Measurements from ENCODE around the gene KCNQ1.

DNA sequence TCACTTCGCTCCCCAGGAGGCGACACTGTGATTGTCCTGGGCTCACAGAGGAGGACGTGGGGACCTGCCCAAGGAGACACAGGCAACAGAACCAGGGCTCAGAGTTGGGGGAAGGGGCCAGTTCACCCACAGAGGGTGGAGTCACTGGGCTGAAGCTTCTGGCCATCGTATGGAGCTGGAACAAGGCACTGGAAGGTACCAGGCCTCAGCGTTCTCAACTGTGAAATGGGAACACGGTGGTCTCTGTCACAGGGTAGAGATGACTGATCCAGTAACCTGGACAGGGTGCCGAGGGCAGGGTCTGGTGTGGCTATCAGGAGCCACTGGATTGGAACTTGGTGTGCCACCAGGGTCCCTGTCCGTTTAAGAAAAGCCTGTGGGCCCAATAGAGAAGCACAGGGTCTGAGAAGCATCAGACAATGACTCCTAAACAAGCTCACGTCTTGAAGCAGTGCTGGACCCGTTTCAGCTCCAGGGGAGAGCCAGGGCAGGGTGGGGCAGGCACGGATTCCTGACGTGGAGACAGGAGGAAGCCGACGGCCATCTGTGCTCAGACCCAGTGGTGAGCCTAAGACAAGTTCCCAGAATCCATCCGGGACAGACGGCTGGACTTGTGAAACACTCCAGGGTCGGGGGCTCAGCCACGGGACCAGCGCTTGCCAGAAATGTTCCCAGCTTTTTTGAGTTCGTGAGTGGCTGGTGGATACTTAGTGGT, 280.0 kb downstream of the KCNQ1 start:
- TF ChIP-seq, protein P1, sequence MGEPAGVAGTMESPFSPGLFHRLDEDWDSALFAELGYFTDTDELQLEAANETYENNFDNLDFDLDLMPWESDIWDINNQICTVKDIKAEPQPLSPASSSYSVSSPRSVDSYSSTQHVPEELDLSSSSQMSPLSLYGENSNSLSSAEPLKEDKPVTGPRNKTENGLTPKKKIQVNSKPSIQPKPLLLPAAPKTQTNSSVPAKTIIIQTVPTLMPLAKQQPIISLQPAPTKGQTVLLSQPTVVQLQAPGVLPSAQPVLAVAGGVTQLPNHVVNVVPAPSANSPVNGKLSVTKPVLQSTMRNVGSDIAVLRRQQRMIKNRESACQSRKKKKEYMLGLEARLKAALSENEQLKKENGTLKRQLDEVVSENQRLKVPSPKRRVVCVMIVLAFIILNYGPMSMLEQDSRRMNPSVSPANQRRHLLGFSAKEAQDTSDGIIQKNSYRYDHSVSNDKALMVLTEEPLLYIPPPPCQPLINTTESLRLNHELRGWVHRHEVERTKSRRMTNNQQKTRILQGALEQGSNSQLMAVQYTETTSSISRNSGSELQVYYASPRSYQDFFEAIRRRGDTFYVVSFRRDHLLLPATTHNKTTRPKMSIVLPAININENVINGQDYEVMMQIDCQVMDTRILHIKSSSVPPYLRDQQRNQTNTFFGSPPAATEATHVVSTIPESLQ (CRISPR knock-in tag; IDR thresholded peaks at IDR 0.05), result no peak
- TF ChIP-seq, protein P2, sequence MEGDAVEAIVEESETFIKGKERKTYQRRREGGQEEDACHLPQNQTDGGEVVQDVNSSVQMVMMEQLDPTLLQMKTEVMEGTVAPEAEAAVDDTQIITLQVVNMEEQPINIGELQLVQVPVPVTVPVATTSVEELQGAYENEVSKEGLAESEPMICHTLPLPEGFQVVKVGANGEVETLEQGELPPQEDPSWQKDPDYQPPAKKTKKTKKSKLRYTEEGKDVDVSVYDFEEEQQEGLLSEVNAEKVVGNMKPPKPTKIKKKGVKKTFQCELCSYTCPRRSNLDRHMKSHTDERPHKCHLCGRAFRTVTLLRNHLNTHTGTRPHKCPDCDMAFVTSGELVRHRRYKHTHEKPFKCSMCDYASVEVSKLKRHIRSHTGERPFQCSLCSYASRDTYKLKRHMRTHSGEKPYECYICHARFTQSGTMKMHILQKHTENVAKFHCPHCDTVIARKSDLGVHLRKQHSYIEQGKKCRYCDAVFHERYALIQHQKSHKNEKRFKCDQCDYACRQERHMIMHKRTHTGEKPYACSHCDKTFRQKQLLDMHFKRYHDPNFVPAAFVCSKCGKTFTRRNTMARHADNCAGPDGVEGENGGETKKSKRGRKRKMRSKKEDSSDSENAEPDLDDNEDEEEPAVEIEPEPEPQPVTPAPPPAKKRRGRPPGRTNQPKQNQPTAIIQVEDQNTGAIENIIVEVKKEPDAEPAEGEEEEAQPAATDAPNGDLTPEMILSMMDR (IDR thresholded peaks at IDR 0.05), result no peak
- TF ChIP-seq, protein P3, sequence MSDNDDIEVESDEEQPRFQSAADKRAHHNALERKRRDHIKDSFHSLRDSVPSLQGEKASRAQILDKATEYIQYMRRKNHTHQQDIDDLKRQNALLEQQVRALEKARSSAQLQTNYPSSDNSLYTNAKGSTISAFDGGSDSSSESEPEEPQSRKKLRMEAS (CRISPR knock-in tag; IDR thresholded peaks at IDR 0.05), result no peak
- TF ChIP-seq SP1 (CRISPR knock-in tag; conservative IDR thresholded peaks at IDR 0.05) (no peak), TEAD1 (CRISPR knock-in tag; IDR thresholded peaks at IDR 0.05) (no peak)
- TF ChIP-seq, protein P4, sequence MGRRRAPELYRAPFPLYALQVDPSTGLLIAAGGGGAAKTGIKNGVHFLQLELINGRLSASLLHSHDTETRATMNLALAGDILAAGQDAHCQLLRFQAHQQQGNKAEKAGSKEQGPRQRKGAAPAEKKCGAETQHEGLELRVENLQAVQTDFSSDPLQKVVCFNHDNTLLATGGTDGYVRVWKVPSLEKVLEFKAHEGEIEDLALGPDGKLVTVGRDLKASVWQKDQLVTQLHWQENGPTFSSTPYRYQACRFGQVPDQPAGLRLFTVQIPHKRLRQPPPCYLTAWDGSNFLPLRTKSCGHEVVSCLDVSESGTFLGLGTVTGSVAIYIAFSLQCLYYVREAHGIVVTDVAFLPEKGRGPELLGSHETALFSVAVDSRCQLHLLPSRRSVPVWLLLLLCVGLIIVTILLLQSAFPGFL (CRISPR knock-in tag; IDR thresholded peaks at IDR 0.05; ENCODE audit: borderline replicate concordance), result no peak
- TF ChIP-seq, protein P5, sequence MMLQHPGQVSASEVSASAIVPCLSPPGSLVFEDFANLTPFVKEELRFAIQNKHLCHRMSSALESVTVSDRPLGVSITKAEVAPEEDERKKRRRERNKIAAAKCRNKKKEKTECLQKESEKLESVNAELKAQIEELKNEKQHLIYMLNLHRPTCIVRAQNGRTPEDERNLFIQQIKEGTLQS (CRISPR knock-in tag; conservative IDR thresholded peaks at IDR 0.05), result no peak
- TF ChIP-seq, protein P6, sequence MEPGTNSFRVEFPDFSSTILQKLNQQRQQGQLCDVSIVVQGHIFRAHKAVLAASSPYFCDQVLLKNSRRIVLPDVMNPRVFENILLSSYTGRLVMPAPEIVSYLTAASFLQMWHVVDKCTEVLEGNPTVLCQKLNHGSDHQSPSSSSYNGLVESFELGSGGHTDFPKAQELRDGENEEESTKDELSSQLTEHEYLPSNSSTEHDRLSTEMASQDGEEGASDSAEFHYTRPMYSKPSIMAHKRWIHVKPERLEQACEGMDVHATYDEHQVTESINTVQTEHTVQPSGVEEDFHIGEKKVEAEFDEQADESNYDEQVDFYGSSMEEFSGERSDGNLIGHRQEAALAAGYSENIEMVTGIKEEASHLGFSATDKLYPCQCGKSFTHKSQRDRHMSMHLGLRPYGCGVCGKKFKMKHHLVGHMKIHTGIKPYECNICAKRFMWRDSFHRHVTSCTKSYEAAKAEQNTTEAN (CRISPR knock-in tag; IDR thresholded peaks at IDR 0.05), result no peak
- TF ChIP-seq, protein P7, sequence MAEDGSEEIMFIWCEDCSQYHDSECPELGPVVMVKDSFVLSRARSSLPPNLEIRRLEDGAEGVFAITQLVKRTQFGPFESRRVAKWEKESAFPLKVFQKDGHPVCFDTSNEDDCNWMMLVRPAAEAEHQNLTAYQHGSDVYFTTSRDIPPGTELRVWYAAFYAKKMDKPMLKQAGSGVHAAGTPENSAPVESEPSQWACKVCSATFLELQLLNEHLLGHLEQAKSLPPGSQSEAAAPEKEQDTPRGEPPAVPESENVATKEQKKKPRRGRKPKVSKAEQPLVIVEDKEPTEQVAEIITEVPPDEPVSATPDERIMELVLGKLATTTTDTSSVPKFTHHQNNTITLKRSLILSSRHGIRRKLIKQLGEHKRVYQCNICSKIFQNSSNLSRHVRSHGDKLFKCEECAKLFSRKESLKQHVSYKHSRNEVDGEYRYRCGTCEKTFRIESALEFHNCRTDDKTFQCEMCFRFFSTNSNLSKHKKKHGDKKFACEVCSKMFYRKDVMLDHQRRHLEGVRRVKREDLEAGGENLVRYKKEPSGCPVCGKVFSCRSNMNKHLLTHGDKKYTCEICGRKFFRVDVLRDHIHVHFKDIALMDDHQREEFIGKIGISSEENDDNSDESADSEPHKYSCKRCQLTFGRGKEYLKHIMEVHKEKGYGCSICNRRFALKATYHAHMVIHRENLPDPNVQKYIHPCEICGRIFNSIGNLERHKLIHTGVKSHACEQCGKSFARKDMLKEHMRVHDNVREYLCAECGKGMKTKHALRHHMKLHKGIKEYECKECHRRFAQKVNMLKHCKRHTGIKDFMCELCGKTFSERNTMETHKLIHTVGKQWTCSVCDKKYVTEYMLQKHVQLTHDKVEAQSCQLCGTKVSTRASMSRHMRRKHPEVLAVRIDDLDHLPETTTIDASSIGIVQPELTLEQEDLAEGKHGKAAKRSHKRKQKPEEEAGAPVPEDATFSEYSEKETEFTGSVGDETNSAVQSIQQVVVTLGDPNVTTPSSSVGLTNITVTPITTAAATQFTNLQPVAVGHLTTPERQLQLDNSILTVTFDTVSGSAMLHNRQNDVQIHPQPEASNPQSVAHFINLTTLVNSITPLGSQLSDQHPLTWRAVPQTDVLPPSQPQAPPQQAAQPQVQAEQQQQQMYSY (CRISPR knock-in tag; IDR thresholded peaks at IDR 0.05), result no peak

All from WTC11 (cell line).